Left cardiac atrium (tissue), 4 donors: ENCODE data around the gene PIK3C2A. TPM values are rescaled to one million over a fixed set of nuclear protein-coding genes. Genes with fewer than 3 reads are reported as not detected.

ENCODE experiments used
- ATAC-seq, 2 donors: fragments of 200-7000 bp; cut with Tn5 transposase; one replicate each; pipeline ENCODE4 v1.9.1; 2020; ENCODE audit warnings: mild to moderate bottlenecking in 2 of 2, moderate library complexity in 2 of 2
- DNase-seq: peaks from one replicate; pipeline ENCODE4 v3.0.0-alpha.2; 2020
- intact Hi-C, 2 donors: fragments of 100-400 bp; cut with DNase I; formaldehyde crosslinking; loops; one replicate each; pipeline versions ENCODE4 v1.14.1 to v1.15.1; 2022 to 2023
- total RNA-seq, 2 donors: library from RNA; stranded (reverse); fragmentation: NEBNext Ultra II Directional; extraction: Animal tissue kit (Norgen Biotek cat#: 25700); gene quantifications; one replicate each; pipeline ENCODE4 v1.2.1, GENCODE V29; 2021
- donor health status: DM: no; HTN: yes; CAD: no.
- donor health status: DM: no; HTN: yes; CAD: no; lungs with severe emphysema.
- donor health status: DM: yes; HTN: yes; CAD: no.
- donor health status: Dilated cardiomyopathy.

Gene PIK3C2A
- total RNA-seq, 2 donors from 2014 or later, result 41.1 to 62.5 TPM

DNA sequence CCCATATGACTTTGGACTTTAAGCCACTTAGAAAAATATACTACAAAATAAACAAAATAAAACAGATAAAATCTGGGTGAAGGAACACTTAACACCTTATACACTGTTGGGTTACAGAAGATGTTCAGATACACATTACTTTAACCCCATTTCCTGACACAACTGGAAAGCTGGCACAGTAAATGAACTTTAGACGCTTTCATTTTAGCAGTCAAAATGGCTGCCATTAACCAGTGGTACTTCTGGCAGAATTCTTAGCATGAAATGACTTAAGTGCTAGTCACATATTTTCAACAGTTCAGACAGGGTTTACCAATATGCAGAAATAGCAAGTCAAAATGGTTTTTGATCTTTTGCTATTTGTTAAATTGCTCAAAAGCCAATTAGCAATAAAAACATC, 37.9 kb downstream of the PIK3C2A start:
- no peak for ATAC-seq
- intact Hi-C loops, result loop anchor here in 1 of 2 donors (5.0 kb wide), 1 partner anchor 37 kb away; the partner anchor contains the start of gene PIK3C2A

DNA sequence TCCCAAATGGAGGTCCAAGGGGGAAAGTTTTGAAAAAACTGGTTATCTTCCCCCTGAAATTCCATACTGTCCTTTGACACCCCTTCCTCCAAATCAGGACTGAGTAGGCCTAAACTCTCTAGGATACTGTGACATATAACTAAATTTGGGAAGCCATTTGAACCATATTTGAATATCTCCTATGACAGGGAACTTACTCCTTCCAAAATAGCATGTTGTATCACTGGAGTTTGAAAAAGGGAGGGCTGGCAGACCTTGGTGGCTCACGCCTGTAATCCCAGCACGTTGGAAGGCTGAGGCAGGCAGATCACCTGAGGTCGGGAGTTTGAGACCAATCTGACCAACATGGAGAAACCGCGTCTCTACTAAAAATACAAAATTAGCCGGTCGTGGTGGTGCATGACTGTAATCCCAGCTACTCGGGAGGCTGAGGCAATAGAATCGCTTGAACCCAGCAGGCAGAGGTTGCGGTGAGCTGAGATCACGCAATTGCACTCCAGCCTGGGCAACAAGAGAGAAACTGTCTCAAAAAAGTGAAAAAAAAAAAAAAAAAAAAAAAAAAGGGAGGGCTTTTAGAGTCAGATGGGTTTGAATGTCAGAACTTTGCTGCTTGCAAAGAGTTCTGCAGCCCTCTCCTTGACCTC, 42.4 kb downstream of the PIK3C2A start:
- intact Hi-C loops, result loop anchor here in 1 of 2 donors (5.0 kb wide), 1 partner anchor 42 kb away; the partner anchor contains the start of gene PIK3C2A
- no peak for ATAC-seq
- no peak for DNase-seq

More for the DNA sequence above, 37.9 kb downstream of the PIK3C2A start:
- no peak for DNase-seq

DNA sequence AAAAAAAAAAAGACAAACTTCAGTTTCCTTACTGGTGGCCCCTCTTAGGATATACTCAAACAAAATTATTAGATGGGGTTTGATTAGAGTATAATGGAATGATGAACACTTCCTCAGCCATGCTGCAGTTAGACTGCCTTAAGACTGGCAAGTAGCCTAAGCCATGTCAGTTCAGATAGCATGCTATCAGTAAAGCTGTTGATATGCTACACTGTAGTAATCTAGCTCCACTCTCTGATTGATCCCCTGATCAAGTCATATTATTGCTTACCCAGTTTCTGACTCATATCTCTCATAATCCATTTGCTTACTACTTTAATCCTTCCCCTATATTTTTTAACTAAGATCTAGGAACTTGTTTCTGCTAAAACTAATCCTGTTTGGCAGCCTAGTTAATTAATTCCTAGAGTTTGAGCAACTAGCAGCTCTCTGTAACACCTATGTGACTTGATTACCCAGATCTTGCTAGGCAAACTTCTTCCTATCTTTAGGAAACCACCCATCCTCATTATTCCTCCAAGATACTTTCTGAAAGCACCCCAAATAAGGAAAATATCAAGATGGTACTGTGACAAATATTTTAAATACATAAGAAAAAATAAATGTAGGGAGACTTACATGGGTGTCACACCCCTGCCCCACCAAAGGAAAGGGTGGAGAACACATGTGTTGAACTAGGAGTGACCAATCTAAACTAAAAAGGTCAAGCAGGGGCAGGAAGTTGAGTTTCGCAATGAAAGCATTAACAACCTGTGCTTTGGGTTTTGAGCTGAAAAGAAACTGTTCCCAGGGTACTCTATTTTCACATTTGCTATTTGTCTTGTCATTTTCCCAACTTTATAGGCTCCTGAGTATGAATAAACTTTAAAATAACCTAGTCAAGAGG, 43.2 kb downstream of the PIK3C2A start:
- DNase-seq, result no peak
- ATAC-seq, result peak in 1 of 2 donors; percentile 66
- intact Hi-C loops, result loop anchor here in 1 of 2 donors (5.0 kb wide), 1 partner anchor 43 kb away; the partner anchor contains the start of gene PIK3C2A

DNA sequence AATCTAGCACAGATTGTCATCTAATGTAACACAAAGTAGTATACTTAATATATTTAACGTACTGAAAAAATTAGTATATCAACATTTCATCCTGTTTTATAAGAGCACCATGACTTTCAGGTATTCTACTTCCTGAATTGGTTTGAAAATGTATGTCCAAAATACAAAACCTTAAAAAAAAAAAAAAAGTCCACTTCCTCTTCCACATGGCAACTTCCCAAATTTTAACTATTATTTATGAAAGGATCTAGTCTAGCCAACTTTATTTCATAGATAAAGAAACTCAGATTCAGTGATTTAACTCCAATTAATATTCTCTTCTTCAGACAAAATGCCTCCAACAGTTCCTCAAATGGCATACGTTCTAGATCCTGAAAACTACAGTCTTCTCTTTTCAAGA, 44.0 kb downstream of the PIK3C2A start:
- intact Hi-C loops, result no loop called here
- DNase-seq (no peak), ATAC-seq (no peak)

DNA sequence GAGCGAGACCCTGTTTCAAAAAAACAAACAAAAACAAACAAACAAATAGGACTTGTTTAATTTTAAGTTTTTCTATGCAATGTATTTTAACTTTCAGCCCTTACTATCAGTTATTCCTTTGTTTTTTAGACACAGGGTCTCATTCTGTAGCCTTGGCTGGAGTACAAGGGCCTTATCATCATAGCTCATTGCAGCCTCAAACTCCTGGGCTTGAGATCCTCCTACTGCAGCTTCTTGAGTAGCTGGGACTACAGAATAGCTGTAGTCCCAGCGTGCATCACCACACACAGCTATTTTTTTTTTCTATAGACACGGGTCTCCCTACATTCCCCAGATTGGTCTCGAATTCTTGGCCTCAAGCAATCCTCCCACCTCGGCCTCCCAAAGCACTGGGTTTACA, 44.5 kb downstream of the PIK3C2A start:
- no peak for DNase-seq
- no peak for ATAC-seq
- intact Hi-C loops, result no loop called here

DNA sequence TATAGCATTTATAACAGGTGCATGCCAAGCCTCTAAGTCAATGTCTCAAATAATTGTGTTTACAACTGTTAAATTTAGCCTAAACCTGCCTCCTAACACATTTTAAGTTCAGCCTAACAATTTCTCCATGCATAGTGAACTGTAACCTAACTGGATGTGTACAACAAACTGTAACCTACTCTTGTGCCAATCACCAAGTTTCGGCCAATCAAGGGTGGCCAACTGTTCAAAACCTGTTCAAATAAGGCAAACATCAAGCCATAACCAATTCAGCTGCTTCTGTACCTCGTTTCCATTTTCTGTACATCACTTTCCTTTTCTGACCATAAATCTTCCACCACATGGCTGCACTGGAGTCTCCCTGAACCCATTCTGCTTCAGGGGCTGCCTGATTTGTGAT, 45.4 kb downstream of the PIK3C2A start:
- intact Hi-C loops, result no loop called here
- ATAC-seq, result no peak
- DNase-seq, result no peak

DNA sequence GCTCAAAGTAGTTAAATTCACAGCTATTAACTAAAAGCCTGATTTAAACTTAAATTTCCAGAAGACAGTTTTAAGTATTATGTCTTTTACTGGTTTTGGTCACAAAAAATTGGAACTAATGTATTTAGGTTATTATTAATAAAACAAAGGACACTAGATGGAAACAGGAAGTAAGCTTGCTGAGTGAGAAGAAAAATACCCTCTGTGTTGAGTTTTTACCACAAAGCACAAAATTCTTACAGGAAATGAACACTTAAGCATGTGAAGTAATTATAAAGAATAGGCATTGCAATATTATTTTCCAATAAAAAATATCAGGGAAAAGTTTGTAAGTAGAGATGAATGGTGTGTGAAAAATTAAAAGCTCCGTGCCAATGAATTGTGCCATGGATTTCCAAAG, 46.3 kb downstream of the PIK3C2A start:
- ATAC-seq, result no peak
- intact Hi-C loops, result no loop called here
- no peak for DNase-seq

DNA sequence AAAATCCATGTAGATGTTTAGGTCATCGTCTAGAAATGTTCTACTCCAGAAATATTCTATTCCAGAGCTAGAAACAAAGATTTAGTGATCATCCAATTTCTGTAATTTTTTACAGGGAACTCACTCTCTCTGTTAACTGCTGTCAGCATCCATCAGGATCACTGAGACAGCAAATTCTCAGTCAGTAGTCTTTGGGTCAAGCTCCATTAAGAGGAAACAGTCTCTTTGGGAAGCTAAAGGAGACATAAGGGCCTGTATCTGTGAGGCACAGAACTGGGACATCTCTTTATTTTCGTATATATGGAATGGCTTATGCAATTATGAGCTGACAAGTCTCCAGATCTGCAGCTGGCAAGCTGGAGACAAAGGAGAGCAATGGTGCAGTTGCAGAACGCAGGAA, 48.3 kb downstream of the PIK3C2A start:
- intact Hi-C loops, result no loop called here
- no peak for ATAC-seq
- no peak for DNase-seq

Other genes with a start within 250 kb of the PIK3C2A start
- 10 to 100 TPM; 23.6 to 31.1 TPM for gene PLEKHA7, start 193.6 kb downstream of the PIK3C2A start, total RNA-seq
- gene RPS13, start 130.3 kb downstream of the PIK3C2A start, total RNA-seq, result 100 to 1,000 TPM; 784 to 822 TPM
- gene NUCB2, start 68.8 kb upstream of the PIK3C2A start, total RNA-seq, result 100 to 1,000 TPM; 135 to 145 TPM
- 1 to 10 TPM; 1.9 to 4.2 TPM for gene NCR3LG1, start 143.8 kb upstream of the PIK3C2A start, total RNA-seq
- 10 to 100 TPM; 11.3 to 21.2 TPM for gene KCNJ11, start 180.7 kb upstream of the PIK3C2A start, total RNA-seq